HG02885 (cell line): Measurements from ENCODE around the gene FLACC1.
"Not testable (repeated sequence)": the region's sequence is repeated elsewhere in the genome, so short reads cannot be mapped to it uniquely, and the experiment has no call there.

Experiments
- ATAC-seq: cut with Tn5 transposase; IDR thresholded peaks from one replicate; pipeline ENCODE4 v1.9.1; 2021; ENCODE audit warnings: mild to moderate bottlenecking; ENCODE audit not compliant: unreplicated experiment, poor library complexity

FLACC1 gene

DNA sequence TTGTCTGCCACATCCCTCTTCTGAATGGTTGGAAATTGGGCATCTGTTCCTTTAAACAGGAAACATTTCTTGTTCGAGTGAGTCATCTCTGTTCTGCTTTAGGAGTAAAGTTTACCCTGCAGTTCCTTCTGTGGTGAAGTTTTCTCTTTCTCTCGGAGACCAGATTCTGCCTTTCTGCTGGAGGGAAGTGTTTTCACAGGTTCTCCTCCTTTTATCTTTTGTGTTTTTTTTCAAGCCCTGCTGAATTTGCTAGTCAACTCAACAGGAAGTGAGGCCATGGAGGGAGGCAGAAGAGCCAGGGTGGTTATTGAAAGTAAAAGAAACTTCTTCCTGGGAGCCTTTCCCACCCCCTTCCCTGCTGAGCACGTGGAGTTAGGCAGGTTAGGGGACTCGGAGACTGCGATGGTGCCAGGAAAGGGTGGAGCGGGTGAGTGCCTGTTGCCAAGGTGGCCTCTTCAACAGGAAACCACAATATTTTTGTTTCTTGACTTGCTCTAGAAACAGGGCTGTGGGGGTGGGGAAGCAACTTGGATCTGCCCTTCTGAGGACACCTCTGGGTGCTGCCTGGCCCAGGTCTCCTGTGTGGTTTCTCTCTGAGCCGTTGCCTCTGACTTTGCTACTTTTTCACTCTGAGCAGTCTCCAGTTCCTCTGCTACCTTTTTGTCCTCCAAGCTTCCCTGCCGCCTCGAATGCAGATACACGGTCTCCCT is 99.0 kb downstream of the FLACC1 start:
- ATAC-seq = peak; percentile 73

- ATAC-seq = peak; percentile 57
These were observed 99.7 kb downstream of the FLACC1 start for GRCh38 chr2:201257381-201257955.

DNA sequence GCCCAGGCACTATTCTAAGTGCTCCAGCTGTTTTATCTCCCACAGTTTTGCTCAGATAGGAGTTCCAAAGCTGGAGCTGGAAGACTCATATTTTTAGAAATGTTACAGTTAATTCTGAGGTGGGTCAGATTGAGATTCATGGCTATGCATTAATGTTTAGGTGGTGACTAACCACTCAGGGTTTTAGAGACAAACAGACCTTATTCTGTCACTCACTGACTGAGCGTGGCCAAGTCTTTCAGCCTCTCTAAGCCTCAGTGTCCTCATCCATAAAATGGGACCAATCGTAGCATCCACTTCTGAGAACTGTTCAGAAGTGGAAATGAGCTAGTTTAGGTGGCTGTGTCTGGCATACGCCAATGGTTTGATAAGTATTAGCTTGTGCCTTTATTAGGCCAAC is 101.1 kb downstream of the FLACC1 start:
- no peak for ATAC-seq

DNA sequence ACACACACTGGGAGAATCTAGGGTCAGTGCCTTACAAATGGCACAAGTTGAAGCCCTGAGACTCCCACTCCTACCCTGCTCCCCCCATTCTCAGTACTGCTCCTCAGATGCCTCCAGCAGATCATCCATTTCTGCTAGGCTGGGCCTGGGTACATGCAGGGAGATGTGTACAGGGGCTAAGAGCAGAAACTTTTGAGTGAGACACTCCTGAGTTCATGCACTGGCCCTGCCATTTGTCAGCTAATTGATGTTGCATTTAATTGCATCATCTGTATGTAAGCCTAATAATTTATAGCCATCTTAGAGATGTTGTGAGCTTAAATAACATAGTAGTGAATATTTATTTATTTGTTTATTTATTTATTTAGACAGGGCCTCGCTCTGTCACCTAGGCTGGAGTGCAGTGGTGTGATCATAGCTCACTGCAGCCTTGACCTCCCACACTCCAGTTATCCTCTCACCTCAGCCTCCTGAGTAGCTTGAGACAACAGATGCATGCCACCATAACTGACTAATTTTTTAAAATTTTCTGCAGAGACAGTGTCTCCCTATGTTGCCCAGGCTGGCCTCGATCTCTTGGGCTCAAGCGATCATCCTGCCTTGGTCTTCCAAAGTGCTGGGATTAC is 101.6 kb downstream of the FLACC1 start:
- ATAC-seq = no peak

DNA sequence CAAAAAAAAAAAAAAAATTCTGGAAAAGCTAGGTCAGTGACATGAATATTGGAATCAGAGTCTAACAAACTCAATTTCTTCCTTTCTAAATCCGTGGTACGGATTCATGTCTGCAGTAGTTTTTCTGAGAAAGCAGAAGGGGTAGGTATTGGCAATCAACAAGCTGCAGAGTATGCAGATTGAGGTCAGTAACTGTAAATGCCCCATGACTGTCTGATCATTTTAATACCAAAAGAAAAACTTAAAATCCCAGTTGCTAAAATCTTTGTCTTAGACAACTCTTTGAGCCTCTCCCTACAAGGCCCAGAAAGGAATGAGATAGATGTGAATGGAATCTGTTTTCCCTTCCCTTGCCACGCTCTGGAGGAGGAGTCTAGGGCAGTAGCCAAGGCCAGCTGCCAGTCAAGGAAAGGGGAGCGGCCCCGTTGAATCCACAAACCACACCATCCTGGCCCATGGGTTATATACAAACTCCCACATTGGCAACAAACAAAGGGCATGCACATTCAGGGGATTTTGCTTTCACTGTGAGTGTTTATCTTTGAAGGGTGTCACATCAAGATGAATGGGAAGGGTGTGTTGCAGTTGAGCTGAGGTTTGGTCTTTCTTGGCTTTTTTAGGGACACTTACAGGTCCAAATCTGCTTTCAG is 102.9 kb downstream of the FLACC1 start:
- no peak for ATAC-seq

- no peak for ATAC-seq
These were observed 106.4 kb downstream of the FLACC1 start for GRCh38 chr2:201250741-201251140.

DNA sequence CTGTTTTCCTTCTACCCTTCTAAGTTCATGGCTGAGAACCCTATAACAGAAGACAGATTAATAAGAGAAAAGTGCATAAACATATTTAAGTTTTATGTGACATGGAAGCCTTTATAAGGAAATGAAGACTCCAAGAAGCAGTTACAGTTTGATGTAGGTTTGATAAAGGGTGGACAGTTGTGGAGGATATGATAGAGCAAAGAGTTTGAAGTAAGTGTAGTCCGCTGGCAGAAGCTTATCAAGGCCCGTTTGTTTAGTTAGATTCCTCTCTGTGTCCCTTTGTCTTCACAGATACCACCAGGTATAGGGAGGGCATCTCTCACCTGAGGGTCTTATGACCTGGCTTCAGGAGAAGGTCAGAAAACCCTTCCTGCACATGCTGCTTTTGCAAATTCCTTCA is 107.3 kb downstream of the FLACC1 start:
- ATAC-seq = no peak

- peak; percentile 39 for ATAC-seq
These were observed 108.8 kb downstream of the FLACC1 start for GRCh38 chr2:201248288-201248844.

- no peak for ATAC-seq
These were observed 110.9 kb downstream of the FLACC1 start for GRCh38 chr2:201246280-201246679.

DNA sequence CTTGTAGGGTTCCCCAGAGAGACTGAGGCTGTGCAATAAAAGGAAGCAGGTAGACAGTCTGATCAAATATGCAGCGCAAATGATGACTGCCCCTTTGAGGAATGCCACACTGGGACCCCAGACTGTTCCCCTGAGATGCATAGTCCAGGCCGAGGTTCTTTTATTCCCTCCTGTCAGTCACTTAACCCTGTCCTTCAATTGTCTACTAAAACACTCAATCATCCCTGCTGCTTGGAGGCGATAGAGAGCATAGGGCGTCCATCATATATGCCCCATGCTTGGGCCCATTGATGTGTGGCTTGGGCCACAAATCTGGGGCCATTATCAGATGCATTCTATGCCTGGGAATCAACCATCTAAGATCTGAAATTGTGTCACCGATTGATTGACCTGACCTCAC is 112.3 kb downstream of the FLACC1 start:
- no peak for ATAC-seq

DNA sequence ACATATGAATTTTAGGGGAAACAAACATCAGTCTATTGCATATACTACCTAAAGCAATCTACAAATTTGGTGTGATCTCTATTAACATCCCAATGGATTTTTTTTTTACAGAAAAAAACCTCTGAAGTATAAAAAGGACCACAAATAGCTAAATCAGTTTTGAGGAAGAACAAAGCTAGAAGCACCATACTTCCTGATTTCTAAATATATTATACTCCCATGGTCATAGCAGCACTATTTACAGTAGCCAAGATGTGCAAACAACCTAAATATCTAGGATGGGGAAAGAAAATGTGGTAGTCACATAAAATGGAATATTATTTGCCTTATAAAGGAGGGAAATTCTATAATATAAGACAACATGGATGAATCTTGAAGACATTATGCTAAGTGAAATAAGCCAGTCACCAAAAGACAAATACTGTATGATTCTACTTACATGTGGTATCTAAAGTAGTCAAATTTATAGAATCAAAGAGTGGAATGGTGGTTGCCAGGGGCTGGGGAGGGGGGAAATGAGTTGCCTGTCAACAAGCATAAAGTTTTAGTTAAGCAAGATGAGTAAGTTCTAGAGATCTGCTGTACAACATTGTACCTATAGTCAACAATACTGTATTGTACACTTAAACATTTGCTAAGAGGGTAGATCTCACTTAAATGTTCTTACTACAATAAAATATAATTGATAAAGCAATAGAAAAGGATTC is 114.4 kb downstream of the FLACC1 start:
- no peak for ATAC-seq

DNA sequence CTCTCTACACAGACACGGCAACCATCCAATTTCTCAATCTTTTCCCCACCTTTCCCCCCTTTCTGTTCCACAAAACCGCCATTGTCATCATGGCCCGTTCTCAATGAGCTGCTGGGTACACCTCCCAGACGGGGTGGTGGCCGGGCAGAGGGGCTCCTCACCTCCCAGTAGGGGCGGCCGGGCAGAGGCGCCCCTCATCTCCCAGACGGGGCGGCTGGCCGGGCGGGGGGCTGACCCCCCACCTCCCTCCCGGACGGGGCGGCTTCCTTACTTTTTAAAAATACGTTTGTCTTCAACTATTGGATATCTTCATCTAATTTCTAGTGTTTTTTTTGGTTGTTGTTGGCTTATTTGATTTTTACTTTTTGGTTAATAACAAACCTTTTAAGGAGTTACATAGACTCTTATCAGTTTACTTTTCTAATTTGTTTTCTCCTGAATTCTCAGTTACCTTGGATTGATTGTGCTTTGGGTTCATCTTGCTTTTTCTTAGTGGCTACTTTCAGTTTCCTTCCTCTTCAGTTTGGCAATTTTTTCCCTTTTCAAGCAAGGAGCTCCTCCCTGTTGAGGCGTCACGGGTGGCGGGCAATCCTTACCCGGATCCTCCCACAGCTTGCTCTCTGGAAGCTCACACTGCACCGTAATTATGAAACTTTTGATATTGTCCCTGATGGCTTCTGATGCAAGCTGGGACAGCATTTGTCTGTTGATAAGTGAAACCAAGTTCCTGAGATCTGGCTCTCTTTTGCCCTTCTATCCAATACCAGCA is 117.8 kb downstream of the FLACC1 start:
- not testable (repeated sequence) for ATAC-seq
